ENCODE measurements around the gene RAB11B. TPM values are rescaled to one million over a fixed set of nuclear protein-coding genes. Genes with fewer than 3 reads are reported as not detected.
"Not testable (repeated sequence)": the region's sequence is repeated elsewhere in the genome, so short reads cannot be mapped to it uniquely, and the experiment has no call there.

Gene RAB11B
- total RNA-seq, 1 donor from 2014 or later = 123 TPM

GRCh38 chr19:8441725-8442544 lies 51.8 kb downstream of the RAB11B start:
- H3K27me3 Mint-ChIP-seq = no peaks in the 10 kb centered on the region
- DNase-seq (ENCODE audit: extremely low spot score, unreplicated experiment) = no peak
- peak overlapping the region; percentile 70 for H3K27ac Mint-ChIP-seq
- TF ChIP-seq, protein P1, sequence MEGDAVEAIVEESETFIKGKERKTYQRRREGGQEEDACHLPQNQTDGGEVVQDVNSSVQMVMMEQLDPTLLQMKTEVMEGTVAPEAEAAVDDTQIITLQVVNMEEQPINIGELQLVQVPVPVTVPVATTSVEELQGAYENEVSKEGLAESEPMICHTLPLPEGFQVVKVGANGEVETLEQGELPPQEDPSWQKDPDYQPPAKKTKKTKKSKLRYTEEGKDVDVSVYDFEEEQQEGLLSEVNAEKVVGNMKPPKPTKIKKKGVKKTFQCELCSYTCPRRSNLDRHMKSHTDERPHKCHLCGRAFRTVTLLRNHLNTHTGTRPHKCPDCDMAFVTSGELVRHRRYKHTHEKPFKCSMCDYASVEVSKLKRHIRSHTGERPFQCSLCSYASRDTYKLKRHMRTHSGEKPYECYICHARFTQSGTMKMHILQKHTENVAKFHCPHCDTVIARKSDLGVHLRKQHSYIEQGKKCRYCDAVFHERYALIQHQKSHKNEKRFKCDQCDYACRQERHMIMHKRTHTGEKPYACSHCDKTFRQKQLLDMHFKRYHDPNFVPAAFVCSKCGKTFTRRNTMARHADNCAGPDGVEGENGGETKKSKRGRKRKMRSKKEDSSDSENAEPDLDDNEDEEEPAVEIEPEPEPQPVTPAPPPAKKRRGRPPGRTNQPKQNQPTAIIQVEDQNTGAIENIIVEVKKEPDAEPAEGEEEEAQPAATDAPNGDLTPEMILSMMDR (conservative IDR thresholded peaks at IDR 0.05) = no peak
- peaks cover 17% of the 10 kb centered on the region for H3K4me1 Mint-ChIP-seq (ENCODE audit: unreplicated experiment)
- H3K9me3 Mint-ChIP-seq = no peaks in the 10 kb centered on the region
- peak overlapping the region; percentile 70 for H3K4me3 Mint-ChIP-seq
- H3K36me3 Mint-ChIP-seq = peaks cover 10% of the 10 kb centered on the region

DNA sequence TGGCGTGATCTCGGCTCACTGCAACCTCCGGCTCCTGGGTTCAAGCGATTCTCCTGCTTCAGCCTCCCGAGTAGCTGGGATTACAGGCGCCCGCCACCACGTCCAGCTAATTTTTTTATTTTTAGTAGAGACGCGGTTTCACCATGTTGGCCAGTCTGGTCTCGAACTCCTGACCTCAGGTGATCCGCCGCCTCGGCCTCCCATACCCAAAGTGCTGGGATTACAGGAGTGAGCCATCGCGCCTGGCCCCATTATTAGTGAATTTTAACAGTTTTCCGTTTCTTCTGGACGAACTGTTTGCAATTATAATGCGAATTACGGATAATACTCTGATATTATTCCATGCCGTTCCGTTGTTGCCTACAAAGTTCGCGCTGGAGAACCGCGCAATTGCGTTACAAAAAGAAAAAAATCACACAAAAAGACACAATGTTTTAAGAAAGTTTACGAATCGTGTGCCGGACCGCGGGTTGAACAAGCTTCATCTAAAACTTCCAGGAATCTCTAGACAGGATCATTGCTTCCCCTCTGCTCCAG lies 54.0 kb downstream of the RAB11B start:
- not testable (repeated sequence) for H3K9me3 Mint-ChIP-seq; H3K27me3 Mint-ChIP-seq; DNase-seq (ENCODE audit: extremely low spot score, unreplicated experiment)
- Mint-ChIP-seq H3K4me3 (peak overlapping the region; percentile 95), H3K36me3 (peaks cover 20% of the 10 kb centered on the region), H3K27ac (peak overlapping the region; percentile 95), H3K4me1 (ENCODE audit: unreplicated experiment) (peaks cover 33% of the 10 kb centered on the region)

GRCh38 chr19:8444677-8445487 lies 54.7 kb downstream of the RAB11B start, which contains the start of gene HNRNPM:
Gene HNRNPM (plus strand): TSS chr19:8444975. CDS start chr19:8444999, 24 bp downstream.
- Mint-ChIP-seq H3K27me3 (no peaks in the 10 kb centered on the region), H3K36me3 (peaks cover 22% of the 10 kb centered on the region), H3K4me3 (peak within 1 kb of the TSS; percentile 95), H3K9me3 (no peaks in the 10 kb centered on the region), H3K4me1 (ENCODE audit: unreplicated experiment) (peaks cover 36% of the 10 kb centered on the region), H3K27ac (peak within 1 kb of the TSS; percentile 95)
- DNase-seq (ENCODE audit: extremely low spot score, unreplicated experiment) = peak; percentile 100
- TF ChIP-seq, protein P1 (conservative IDR thresholded peaks at IDR 0.05) = no peak

DNA sequence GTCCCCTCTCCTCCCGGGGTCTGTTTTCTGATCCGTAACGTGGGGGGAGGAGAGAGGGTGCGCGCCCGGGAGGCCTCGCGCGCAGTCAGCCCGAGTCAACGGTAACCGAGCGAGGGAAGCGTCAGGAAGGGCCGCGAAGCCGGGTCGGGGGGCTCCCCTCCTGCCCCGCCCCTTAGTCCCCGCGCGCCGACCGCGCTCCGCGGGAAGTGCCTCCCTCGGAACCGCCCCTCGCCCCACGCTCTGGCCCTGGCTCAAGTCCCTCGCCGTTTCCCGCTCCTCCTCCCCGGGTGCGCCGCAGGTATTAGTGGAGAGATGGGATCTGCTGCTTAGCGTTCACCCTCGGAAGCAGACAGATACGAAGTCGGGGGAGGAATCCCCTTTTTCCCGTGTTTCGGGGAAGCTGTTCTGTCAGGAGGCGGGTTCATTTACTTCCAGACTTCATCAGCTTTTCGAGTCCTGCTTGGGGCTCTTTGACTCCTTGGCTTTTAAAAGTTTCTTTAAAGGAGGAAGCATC lies 55.4 kb downstream of the RAB11B start:
- Mint-ChIP-seq H3K9me3 (no peaks in the 10 kb centered on the region), H3K27me3 (no peaks in the 10 kb centered on the region), H3K27ac (peak overlapping the region; percentile 77), H3K36me3 (peaks cover 23% of the 10 kb centered on the region), H3K4me3 (peak overlapping the region; percentile 91), H3K4me1 (ENCODE audit: unreplicated experiment) (peaks cover 40% of the 10 kb centered on the region)
- peak; percentile 73 for DNase-seq (ENCODE audit: extremely low spot score, unreplicated experiment)
- TF ChIP-seq, protein P1 (conservative IDR thresholded peaks at IDR 0.05) = no peak

DNA sequence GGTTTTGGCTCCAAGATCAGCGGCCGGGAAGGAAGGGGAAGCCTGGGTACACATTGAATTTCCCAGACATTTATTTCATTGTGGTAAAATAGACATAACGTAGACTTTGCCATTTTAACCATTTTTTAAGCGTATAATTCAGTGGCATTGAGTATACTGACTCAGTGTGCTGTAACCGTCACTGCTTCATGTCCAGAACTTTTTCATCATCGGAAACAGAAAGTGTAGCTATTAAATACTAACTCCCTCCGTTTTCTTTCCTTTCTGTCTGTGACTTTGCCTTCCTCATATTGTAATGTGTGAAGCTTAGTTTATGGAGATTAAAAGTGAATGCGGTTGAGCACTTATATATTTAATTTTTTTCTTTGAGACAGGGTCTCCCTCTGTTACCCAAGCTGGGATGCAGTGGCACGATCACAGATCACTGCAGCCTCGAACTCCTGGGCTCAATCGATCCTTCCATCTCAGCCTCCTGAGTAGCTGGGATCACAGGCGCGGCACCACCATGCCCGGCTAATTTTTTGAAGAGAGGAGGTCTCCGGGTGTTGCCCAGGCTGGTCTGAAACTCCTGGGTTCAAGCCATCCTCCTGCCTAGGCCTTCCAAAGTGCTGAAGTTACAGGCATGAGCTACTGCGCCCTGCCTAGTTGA lies 56.0 kb downstream of the RAB11B start:
- H3K36me3 Mint-ChIP-seq = peaks cover 23% of the 10 kb centered on the region
- peaks cover 41% of the 10 kb centered on the region for H3K4me1 Mint-ChIP-seq (ENCODE audit: unreplicated experiment)
- H3K9me3 Mint-ChIP-seq = no peaks in the 10 kb centered on the region
- no peak for DNase-seq (ENCODE audit: extremely low spot score, unreplicated experiment)
- TF ChIP-seq, protein P1 (conservative IDR thresholded peaks at IDR 0.05) = no peak
- H3K4me3 Mint-ChIP-seq = peak overlapping the region; percentile 91
- no peaks in the 10 kb centered on the region for H3K27me3 Mint-ChIP-seq
- peak overlapping the region; percentile 77 for H3K27ac Mint-ChIP-seq

All from type B pancreatic cell (in vitro differentiated cells).